HG03520 (cell line): ENCODE data around the gene NAGLU.

Experiments used
- ATAC-seq: cut with Tn5 transposase; IDR thresholded peaks from one replicate; pipeline ENCODE4 v1.9.1; 2021; ENCODE audit warnings: mild to moderate bottlenecking, moderate library complexity; ENCODE audit not compliant: unreplicated experiment

The NAGLU gene

GRCh38 chr17:42586514-42587230 is 50.6 kb downstream of the NAGLU start:
- no peak for ATAC-seq

- ATAC-seq = no peak
Observed at GRCh38 chr17:42590886-42591285, 54.8 kb downstream of the NAGLU start.

GRCh38 chr17:42591411-42591810 is 55.4 kb downstream of the NAGLU start:
- ATAC-seq = no peak
